Thyroid gland (tissue), 4 donors: Measurements from ENCODE around the gene LDB2.

Experiments used
- CTCF ChIP-seq, 6 experiments: fragments of 200-600 bp in 3 of 6; fragments of 450-650 bp in 3 of 6; sonication (generic) in 3 of 6; IDR thresholded peaks; one replicate each; pipeline ENCODE4 v1.5.1; 2016 to 2019; ENCODE audit warnings: antibody characterized with exemption in 6 of 6, mild to moderate bottlenecking in 2 of 6, inconsistent platforms in 1 of 6, moderate library complexity in 1 of 6
- POLR2A ChIP-seq, 2 donors: fragments of 450-650 bp; IDR thresholded peaks; one replicate each; pipeline ENCODE4 v1.6.1; 2017; ENCODE audit warnings: antibody characterized with exemption in 2 of 2, mild to moderate bottlenecking in 2 of 2, moderate library complexity in 1 of 2

DNA sequence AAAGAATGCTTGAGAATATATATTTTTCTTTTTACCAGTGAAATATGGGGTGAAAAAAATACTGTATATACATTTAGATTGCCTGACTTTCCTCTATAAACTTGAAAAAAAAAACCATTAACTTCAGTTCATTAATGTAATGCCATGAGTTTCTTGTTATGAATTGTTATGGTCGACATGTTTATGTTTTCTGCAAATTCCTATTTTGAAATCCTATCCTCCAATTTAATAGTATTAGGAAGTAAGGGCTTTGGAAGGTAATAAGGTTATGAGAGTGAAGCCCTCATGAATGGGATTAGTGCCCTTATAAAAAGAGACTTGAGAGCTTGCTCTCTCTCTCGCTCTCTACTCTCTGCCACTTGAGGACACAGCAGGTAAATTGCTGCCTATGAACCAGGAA, 211.4 kb downstream of the LDB2 start:
- TF ChIP-seq CTCF (IDR thresholded peaks at IDR 0.05): no peak
- no peak for TF ChIP-seq POLR2A (IDR thresholded peaks at IDR 0.05)
